Ectodermal cell (in vitro differentiated cells): ENCODE data around the gene SAXO1.

Source experiments
- H3K27ac ChIP-seq: 2 replicates; pipeline ENCODE4 v1.7.0; 2013; ENCODE audit warnings: mild to moderate bottlenecking, low read depth, low read length; ENCODE audit not compliant: insufficient read depth, poor library complexity, severe bottlenecking
- H3K27me3 ChIP-seq: 2 replicates; pipeline ENCODE4 v1.7.0; 2013; ENCODE audit warnings: mild to moderate bottlenecking, low read length; ENCODE audit not compliant: insufficient read depth, control insufficient read depth, poor library complexity, severe bottlenecking
- H3K36me3 ChIP-seq: one replicate; pipeline ENCODE4 v1.7.0; 2013; ENCODE audit warnings: low read length; ENCODE audit not compliant: control insufficient read depth, insufficient read depth
- H3K4me1 ChIP-seq: one replicate; pipeline ENCODE4 v1.7.0; 2013; ENCODE audit warnings: low read length; ENCODE audit not compliant: control insufficient read depth, insufficient read depth
- H3K4me3 ChIP-seq: 2 replicates; pipeline ENCODE4 v1.7.0; 2013; ENCODE audit warnings: low read depth, low read length, control low read depth; ENCODE audit not compliant: insufficient read depth
- H3K9me3 ChIP-seq: 2 replicates; pipeline ENCODE4 v1.7.0; 2013; ENCODE audit warnings: mild to moderate bottlenecking, low read length, moderate library complexity; ENCODE audit not compliant: control insufficient read depth
- WGBS, 2 experiments: methylation state at CpG; one replicate each; pipeline ENCODE4 v1.1.7; 2013; ENCODE audit warnings: missing lambda C conversion rate in 2 of 2; 5-methylcytosine and 5-hydroxymethylcytosine counted together

Gene SAXO1

GRCh38 chr9:18920141-18921084, 112.6 kb downstream of the SAXO1 start:
- Histone ChIP-seq H3K27me3 (no peaks in the 10 kb centered on the region), H3K9me3 (no peaks in the 10 kb centered on the region), H3K36me3 (no peaks in the 10 kb centered on the region), H3K27ac (no peak overlapping the region), H3K4me3 (no peak overlapping the region), H3K4me1 (no peaks in the 10 kb centered on the region)
- 73 to 79% methylated on average over 4 of the region's 4 CpGs for WGBS, 2 experiments

DNA sequence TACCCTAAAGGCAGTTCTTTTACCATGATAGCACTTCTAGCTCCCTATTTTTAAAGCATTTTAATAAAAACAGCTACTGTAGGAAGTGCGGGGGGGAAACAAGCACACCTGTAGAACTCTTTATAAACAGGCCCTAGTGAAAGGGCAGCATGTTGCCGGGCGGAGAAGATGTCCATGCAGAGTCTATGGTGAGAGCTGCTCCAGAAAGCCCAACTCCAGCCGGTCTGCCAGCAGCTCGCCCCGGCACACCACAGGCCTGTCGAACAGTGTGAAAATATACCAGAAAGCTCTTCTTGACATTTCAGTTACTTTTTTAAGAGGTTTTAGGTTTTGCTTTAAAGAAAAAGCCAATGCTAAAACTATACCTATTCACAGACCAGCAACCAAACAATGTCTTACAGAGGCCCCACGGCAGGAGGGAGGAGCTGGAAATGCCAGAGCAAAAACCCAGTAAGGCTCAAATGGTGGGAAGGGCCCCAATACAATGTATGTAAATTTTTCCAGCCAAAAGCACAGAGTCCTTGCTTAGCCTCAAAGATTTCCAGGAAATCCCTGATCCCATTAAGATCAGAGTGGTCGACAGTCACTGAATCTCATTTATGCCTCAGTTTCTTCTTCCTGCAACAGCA, 121.2 kb downstream of the SAXO1 start:
- H3K9me3 ChIP-seq = no peaks in the 10 kb centered on the region
- H3K27ac ChIP-seq = no peak overlapping the region
- H3K4me1 ChIP-seq = peaks cover 27% of the 10 kb centered on the region
- no peak overlapping the region for H3K4me3 ChIP-seq
- no peaks in the 10 kb centered on the region for H3K36me3 ChIP-seq
- no peaks in the 10 kb centered on the region for H3K27me3 ChIP-seq
- 62 to 66% methylated on average over 9 of the region's 9 CpGs for WGBS, 2 experiments

DNA sequence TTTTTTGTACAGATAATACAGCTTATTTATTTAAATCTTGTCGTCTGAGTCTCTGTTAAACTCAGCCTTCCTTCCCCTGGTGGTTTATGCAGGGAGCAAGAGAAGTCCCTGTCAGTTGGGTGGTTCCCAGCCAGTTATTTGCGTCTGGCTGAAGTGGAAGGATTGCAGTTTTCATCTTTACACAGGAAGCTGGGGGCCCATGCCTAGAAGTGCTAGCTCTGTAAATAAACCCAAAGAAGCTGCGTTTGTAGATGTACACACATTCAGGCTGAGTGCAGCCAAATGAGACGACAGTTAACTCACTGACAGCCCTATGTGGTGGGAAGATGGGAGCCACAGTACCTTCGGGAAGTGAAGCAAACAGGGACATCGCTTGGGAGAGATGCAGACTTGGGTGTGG, 122.1 kb downstream of the SAXO1 start:
- 73 to 77% methylated on average over 6 of the region's 6 CpGs for WGBS, 2 experiments
- no peaks in the 10 kb centered on the region for H3K36me3 ChIP-seq
- peaks cover 27% of the 10 kb centered on the region for H3K4me1 ChIP-seq
- H3K9me3 ChIP-seq = no peaks in the 10 kb centered on the region
- H3K4me3 ChIP-seq = no peak overlapping the region
- no peaks in the 10 kb centered on the region for H3K27me3 ChIP-seq
- no peak overlapping the region for H3K27ac ChIP-seq

DNA sequence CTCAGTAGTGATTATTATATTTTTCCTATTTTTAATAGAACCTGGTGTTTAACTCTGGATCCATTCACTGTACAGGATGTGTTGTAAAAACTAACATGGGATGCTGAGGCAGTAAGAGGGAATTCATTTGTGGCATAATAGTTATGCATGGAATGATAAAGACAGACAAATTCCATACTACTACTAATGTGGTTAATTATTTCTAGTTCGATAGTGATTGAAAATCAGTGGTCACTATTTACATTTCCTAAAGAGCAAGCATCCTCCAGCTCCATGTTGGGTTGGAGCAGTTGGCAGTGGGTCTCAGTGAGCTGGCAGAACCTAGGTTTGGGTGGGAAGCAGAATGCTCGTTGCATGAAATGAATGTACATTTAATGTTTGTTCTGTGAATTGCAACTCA, 122.6 kb downstream of the SAXO1 start:
- Histone ChIP-seq H3K4me1 (peaks cover 27% of the 10 kb centered on the region), H3K27ac (no peak overlapping the region), H3K9me3 (no peaks in the 10 kb centered on the region), H3K36me3 (no peaks in the 10 kb centered on the region), H3K27me3 (no peaks in the 10 kb centered on the region), H3K4me3 (no peak overlapping the region)
- 92 to 93% methylated on average over 1 to 2 of the region's 2 CpGs for WGBS, 2 experiments

DNA sequence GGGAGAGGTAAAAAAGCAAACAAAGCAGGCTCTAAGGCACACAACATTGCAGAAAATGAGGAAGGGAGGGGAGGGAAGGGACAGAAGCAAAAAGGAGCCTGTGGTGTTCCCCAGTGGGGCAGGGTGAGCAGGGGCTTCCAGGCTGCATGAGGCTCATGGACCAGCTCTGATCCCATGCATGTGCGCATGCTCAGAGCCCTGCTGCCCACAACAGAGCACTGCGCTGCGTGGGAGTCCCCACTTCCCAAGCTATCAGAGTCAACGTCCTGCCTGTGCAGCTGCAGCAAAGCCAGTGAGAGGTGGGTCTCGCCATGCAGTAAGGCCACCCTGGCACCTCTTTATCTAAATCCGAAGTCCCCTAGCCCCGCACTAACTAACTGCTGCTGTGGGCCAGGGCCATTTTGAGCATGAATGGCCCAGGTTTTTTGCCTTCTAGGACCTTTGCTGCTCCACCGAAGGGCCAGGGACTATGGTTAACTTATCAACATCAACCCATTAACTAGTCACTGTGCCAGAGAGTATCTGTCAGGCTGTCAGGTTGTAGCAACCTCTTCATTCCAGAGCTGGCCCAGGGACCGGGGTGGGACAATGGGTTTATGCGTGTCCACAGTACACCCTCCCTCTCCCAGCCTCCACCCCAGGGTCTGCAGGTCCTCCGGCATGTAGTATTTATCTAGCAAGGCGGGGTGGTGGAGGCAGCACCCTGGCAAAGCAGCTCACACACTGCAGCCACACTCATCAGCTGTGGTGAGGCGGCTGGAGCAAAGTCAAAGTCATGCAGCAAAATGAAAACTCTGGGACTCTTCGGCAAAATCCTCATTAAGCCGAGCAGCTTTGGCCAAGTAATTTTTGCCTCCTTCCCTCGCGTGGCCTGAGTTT, 123.6 kb downstream of the SAXO1 start:
- Histone ChIP-seq H3K36me3 (no peaks in the 10 kb centered on the region), H3K27ac (no peak overlapping the region), H3K9me3 (no peaks in the 10 kb centered on the region), H3K27me3 (no peaks in the 10 kb centered on the region), H3K4me3 (no peak overlapping the region), H3K4me1 (peaks cover 27% of the 10 kb centered on the region)
- 90 to 92% methylated on average over 17 of the region's 17 CpGs for WGBS, 2 experiments

DNA sequence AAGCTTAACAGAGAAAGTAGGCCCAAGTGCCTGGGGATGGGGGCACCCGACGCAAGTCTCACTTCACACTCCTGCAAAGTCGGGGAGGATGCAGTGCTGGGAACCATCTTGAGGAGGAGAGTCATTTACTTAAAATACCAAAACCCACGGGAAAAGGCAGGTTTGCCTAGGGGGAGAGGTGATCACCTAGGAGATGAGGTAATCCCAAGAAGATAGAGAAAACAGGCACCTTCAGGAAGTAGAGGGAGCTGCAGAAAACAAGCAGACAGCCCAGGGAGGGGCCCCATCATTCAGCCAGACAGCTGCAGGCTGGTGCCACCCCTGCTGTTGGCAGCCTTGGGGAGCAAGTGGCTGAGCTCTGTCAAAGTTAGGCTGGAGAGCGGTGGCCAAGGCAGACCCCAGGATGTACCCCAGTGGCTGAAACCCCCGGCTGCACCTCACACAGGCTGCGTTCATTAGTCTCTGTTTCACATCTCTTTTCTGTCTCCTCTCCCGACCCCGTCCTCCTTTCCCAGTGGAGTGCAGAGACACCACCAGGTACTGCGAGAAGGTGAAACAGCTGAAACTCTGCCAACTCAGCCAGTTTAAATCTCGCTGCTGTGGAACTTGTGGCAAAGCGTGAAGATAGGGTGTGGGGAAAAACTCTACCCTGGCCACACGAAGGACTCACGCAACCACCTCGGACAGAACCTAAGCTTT, 124.9 kb downstream of the SAXO1 start:
- WGBS, 2 experiments = 89 to 91% methylated on average over 15 of the region's 15 CpGs
- H3K9me3 ChIP-seq = no peaks in the 10 kb centered on the region
- H3K27ac ChIP-seq = no peak overlapping the region
- H3K27me3 ChIP-seq = no peaks in the 10 kb centered on the region
- H3K36me3 ChIP-seq = no peaks in the 10 kb centered on the region
- H3K4me3 ChIP-seq = no peak overlapping the region
- peaks cover 27% of the 10 kb centered on the region for H3K4me1 ChIP-seq

DNA sequence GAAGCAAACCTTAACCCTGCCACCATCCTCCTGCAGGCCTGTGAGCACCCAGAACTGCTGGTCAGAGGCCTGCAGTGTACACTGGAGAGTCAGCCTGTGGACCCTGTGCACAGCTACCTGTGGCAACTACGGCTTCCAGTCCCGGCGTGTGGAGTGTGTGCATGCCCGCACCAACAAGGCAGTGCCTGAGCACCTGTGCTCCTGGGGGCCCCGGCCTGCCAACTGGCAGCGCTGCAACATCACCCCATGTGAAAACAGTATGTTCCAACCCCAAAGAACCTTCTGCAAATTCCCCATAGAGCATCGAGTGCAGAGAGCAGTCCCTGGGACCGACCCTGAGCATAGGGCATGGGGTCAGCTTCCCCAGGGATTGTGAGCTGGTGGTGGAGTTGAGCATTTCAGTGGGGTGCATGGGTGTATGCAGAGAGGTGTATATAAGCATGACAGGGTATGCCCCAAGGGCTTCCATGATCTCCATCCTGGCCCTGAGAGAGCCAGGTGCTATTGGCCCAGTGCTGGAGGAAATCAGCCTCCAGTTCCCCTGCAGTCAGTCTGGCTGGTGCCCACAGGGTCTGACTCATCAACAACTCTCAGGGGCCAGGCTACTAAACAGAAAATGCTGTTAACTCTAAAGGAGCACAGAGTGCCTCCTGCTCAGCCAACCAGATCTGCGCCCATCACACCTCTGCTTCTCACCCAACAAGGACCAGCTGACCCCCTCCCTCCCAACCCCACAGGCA, 126.2 kb downstream of the SAXO1 start:
- H3K36me3 ChIP-seq = no peaks in the 10 kb centered on the region
- no peaks in the 10 kb centered on the region for H3K9me3 ChIP-seq
- H3K4me1 ChIP-seq = peaks cover 23% of the 10 kb centered on the region
- no peaks in the 10 kb centered on the region for H3K27me3 ChIP-seq
- H3K27ac ChIP-seq = no peak overlapping the region
- H3K4me3 ChIP-seq = no peak overlapping the region
- 96 to 98% methylated on average over 8 to 9 of the region's 9 CpGs for WGBS, 2 experiments

- Histone ChIP-seq H3K27me3 (no peaks in the 10 kb centered on the region), H3K4me3 (no peak overlapping the region), H3K36me3 (no peaks in the 10 kb centered on the region), H3K27ac (no peak overlapping the region), H3K9me3 (no peaks in the 10 kb centered on the region), H3K4me1 (peaks cover 18% of the 10 kb centered on the region)
- 92 to 97% methylated on average over 9 of the region's 9 CpGs for WGBS, 2 experiments
Observed at GRCh38 chr9:18905883-18906629, 127.0 kb downstream of the SAXO1 start.
